MM.1S (cell line): ENCODE results near the gene ARGLU1.

Source experiments
- DNase-seq: peaks from one replicate; pipeline ENCODE4 v3.0.0-alpha.2; 2015
- H2AFZ ChIP-seq: fragments of 300-600 bp; sonication (generic); 2 replicates; pipeline ENCODE4 v1.6.0; 2016; ENCODE audit warnings: antibody characterized with exemption, low read length
- H3F3A ChIP-seq: fragments of 300-600 bp; sonication (generic); 2 replicates; pipeline ENCODE4 v1.6.1; 2016; ENCODE audit warnings: mild to moderate bottlenecking, antibody characterized with exemption, low read length, moderate library complexity, mixed read lengths; ENCODE audit not compliant: insufficient read depth
- H3K27ac ChIP-seq: fragments of 300-600 bp; sonication (generic); 2 replicates; pipeline ENCODE4 v1.5.1; 2016; ENCODE audit warnings: mild to moderate bottlenecking, low read length
- H3K27me3 ChIP-seq: fragments of 300-600 bp; sonication (generic); replicated peaks from 2 replicates; pipeline ENCODE4 v1.6.0; 2016; ENCODE audit warnings: low read length; ENCODE audit not compliant: insufficient read depth
- H3K36me3 ChIP-seq: fragments of 300-600 bp; sonication (generic); replicated peaks from 2 replicates; pipeline ENCODE4 v1.6.1; 2016; ENCODE audit warnings: mild to moderate bottlenecking, low read length, mixed read lengths; ENCODE audit not compliant: insufficient read depth
- H3K4me1 ChIP-seq: fragments of 300-600 bp; sonication (generic); 2 replicates; pipeline ENCODE4 v1.6.1; 2016; ENCODE audit warnings: low read length, mixed read lengths
- H3K4me2 ChIP-seq: fragments of 300-600 bp; sonication (generic); 2 replicates; pipeline ENCODE4 v1.6.0; 2016; ENCODE audit warnings: low read depth, low read length
- H3K4me3 ChIP-seq: fragments of 300-600 bp; sonication (generic); 2 replicates; pipeline ENCODE4 v1.5.1; 2016; ENCODE audit warnings: low read length, mixed read lengths
- H3K79me2 ChIP-seq: fragments of 300-600 bp; sonication (generic); 2 replicates; pipeline ENCODE4 v1.6.1; 2016; ENCODE audit warnings: mixed run types, low read length, mixed read lengths
- H3K9ac ChIP-seq: fragments of 300-600 bp; sonication (generic); 2 replicates; pipeline ENCODE4 v1.6.1; 2016; ENCODE audit warnings: low read length, mixed read lengths
- H3K9me2 ChIP-seq: fragments of 300-600 bp; sonication (generic); replicated peaks from 2 replicates; pipeline ENCODE4 v1.6.1; 2016; ENCODE audit warnings: mild to moderate bottlenecking, low read length, mixed read lengths; ENCODE audit not compliant: insufficient read depth
- H3K9me3 ChIP-seq: fragments of 300-600 bp; sonication (generic); replicated peaks from 2 replicates; pipeline ENCODE4 v1.6.1; 2016; ENCODE audit warnings: mild to moderate bottlenecking, low read length, mixed read lengths; ENCODE audit not compliant: insufficient read depth
- H4K20me1 ChIP-seq: fragments of 300-600 bp; sonication (generic); 2 replicates; pipeline ENCODE4 v1.6.1; 2016; ENCODE audit warnings: mild to moderate bottlenecking, low read length, moderate library complexity, mixed read lengths; ENCODE audit not compliant: insufficient read depth
- CTCF ChIP-seq: fragments of 300-600 bp; sonication (generic); IDR thresholded peaks from 2 replicates; pipeline ENCODE4 v1.5.1; 2016; ENCODE audit warnings: antibody characterized with exemption, low read length, mixed read lengths
- EZH2 ChIP-seq: fragments of 300-600 bp; sonication (generic); optimal IDR thresholded peaks from 2 replicates; pipeline ENCODE3; 2017; ENCODE audit warnings: low read depth, mild to moderate bottlenecking, antibody characterized with exemption, low read length, mixed read lengths
- EZH2phosphoT487 ChIP-seq: fragments of 300-600 bp; sonication (generic); IDR thresholded peaks from 2 replicates; pipeline ENCODE4 v1.6.1; 2018; ENCODE audit warnings: antibody characterized with exemption, low read length

ARGLU1 gene

GRCh38 chr13:106614874-106615273 lies 46.9 kb upstream of the ARGLU1 start:
- no peak for DNase-seq
- H3F3A ChIP-seq, result no peaks in the 10 kb centered on the region
- H4K20me1 ChIP-seq, result no peaks in the 10 kb centered on the region

DNA sequence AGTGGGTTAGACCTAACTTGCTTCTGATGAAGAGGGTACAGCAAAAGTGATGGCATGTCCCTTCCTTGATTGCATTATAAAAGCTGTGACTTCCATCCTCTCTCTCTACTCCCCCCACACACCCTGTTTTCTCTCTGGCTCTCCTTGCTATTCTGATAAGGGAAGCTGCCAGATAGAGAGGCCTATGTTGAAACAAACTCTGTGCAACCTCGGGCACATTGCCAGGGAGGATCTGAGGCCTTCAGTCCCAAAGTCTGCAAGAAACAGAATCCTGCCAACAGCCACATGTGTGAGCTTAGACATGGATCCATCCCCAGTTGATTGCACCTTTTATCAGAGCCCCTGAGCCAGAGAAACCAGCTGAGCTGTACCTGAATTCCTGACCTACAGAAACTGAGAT lies 44.8 kb upstream of the ARGLU1 start:
- no peaks in the 10 kb centered on the region for H3K9me2 ChIP-seq
- no peaks in the 10 kb centered on the region for H4K20me1 ChIP-seq

More at GRCh38 chr13:106614874-106615273, 46.9 kb upstream of the ARGLU1 start:
- Histone ChIP-seq H3K36me3 (no peaks in the 10 kb centered on the region), H3K9me2 (no peaks in the 10 kb centered on the region), H2AFZ (no peak overlapping the region), H3K27me3 (no peaks in the 10 kb centered on the region), H3K27ac (no peak overlapping the region), H3K9me3 (no peaks in the 10 kb centered on the region), H3K4me2 (no peak overlapping the region), H3K79me2 (no peaks in the 10 kb centered on the region), H3K9ac (no peak overlapping the region), H3K4me1 (no peaks in the 10 kb centered on the region), H3K4me3 (no peak overlapping the region)
- TF ChIP-seq CTCF (no peak), EZH2 (no peak), EZH2phosphoT487 (no peak)

GRCh38 chr13:106610486-106610885 lies 42.5 kb upstream of the ARGLU1 start:
- no peaks in the 10 kb centered on the region for H3K9me3 ChIP-seq
- DNase-seq, result no peak
- TF ChIP-seq EZH2 (no peak), EZH2phosphoT487 (no peak), CTCF (no peak)
- H3F3A ChIP-seq, result no peaks in the 10 kb centered on the region
- H3K9me2 ChIP-seq, result no peaks in the 10 kb centered on the region
- H3K4me2 ChIP-seq, result no peak overlapping the region
- H3K36me3 ChIP-seq, result no peaks in the 10 kb centered on the region
- no peaks in the 10 kb centered on the region for H3K27me3 ChIP-seq
- no peaks in the 10 kb centered on the region for H3K79me2 ChIP-seq
- H2AFZ ChIP-seq, result no peak overlapping the region
- no peaks in the 10 kb centered on the region for H3K4me1 ChIP-seq
- no peak overlapping the region for H3K27ac ChIP-seq
- no peaks in the 10 kb centered on the region for H4K20me1 ChIP-seq
- H3K9ac ChIP-seq, result no peak overlapping the region
- no peak overlapping the region for H3K4me3 ChIP-seq

More for the DNA sequence above, 44.8 kb upstream of the ARGLU1 start:
- no peaks in the 10 kb centered on the region for H3K79me2 ChIP-seq
- no peak overlapping the region for H3K4me2 ChIP-seq
- no peak overlapping the region for H3K9ac ChIP-seq
- H3K36me3 ChIP-seq, result no peaks in the 10 kb centered on the region
- no peak for DNase-seq
- H3K27me3 ChIP-seq, result no peaks in the 10 kb centered on the region
- no peaks in the 10 kb centered on the region for H3K4me1 ChIP-seq
- no peaks in the 10 kb centered on the region for H3F3A ChIP-seq
- no peak overlapping the region for H2AFZ ChIP-seq
- H3K4me3 ChIP-seq, result no peak overlapping the region
- TF ChIP-seq EZH2 (no peak), EZH2phosphoT487 (no peak), CTCF (no peak)
- H3K27ac ChIP-seq, result no peak overlapping the region
- no peaks in the 10 kb centered on the region for H3K9me3 ChIP-seq
